Measurements from ENCODE around the gene ARHGAP23. TPM values are rescaled to one million over a fixed set of nuclear protein-coding genes. Genes with fewer than 3 reads are reported as not detected.

Gene ARHGAP23
- total and polyA plus RNA-seq, 2 donors (not counting 3 experiments of a cell fraction or from before 2014, with no cell fraction given), result 25.4 to 190 TPM

- Histone ChIP-seq H2AFZ (ENCODE audit: low read depth, low read length) (peak overlapping the region; percentile 69), H4K20me1 (replicated peaks; ENCODE audit: control insufficient read depth, extremely low read depth, insufficient read depth, low read length) (no peaks in the 10 kb centered on the region), H3K4me3 (replicated peaks in 1 of 3; ENCODE audit: insufficient read depth in 1 of 3, low read depth in 1 of 3, low read length in 3 of 3) (no peak overlapping the region), H3K4me2 (ENCODE audit: insufficient read depth, low read length) (peak overlapping the region; percentile 40), H3K27ac (ENCODE audit: insufficient read depth, low read depth, low read length) (peak overlapping the region; percentile 94), H3K9ac (replicated peaks; ENCODE audit: extremely low read depth, insufficient read depth, low read length) (peak overlapping the region; percentile 64), H3K27me3 (ENCODE audit: control insufficient read depth in 2 of 2, insufficient read depth in 2 of 2, low read length in 2 of 2) (no peaks in the 10 kb centered on the region), H3K36me3 (ENCODE audit: control insufficient read depth in 2 of 2, extremely low read depth in 1 of 2, insufficient read depth in 2 of 2, low read length in 2 of 2) (no peaks in the 10 kb centered on the region), H3K9me1 (replicated peaks; ENCODE audit: control insufficient read depth, extremely low read depth, insufficient read depth, low read length) (no peaks in the 10 kb centered on the region), H3K4me1 (ENCODE audit: control insufficient read depth, extremely low read depth, insufficient read depth, low read length) (peaks cover 55% of the 10 kb centered on the region), H3K9me3 (replicated peaks; ENCODE audit: control insufficient read depth, insufficient read depth, low read length) (no peaks in the 10 kb centered on the region), H3K79me2 (ENCODE audit: control insufficient read depth, insufficient read depth, low read length) (peaks cover 37% of the 10 kb centered on the region)
- dilution Hi-C loops (cut with MboI; ENCODE audit: extremely low pct_ligation_motif_present, low sequenced_read_pairs), result no loop called here
- CTCF ChIA-PET, result interaction anchor here (0.7 to 5.7 kb wide), 11 partner anchors 11 to 158 kb away, joined by 3 to 72 read pairs (median 6); no protein-coding TSS in a partner anchor
- POLR2A ChIA-PET, result interaction anchor here (0.6 to 1.1 kb wide), 2 partner anchors 9 to 381 kb away, joined by 3 to 5 read pairs; no protein-coding TSS in a partner anchor
- TF ChIP-seq JUN (IDR thresholded peaks at IDR 0.05; ENCODE audit: borderline replicate concordance, insufficient read depth, insufficient read length, low read depth) (peak; percentile 85), POLR2A (IDR thresholded peaks at IDR 0.05; ENCODE audit: low read depth, low read length) (peak; percentile 44), EZH2 (IDR thresholded peaks at IDR 0.05; ENCODE audit: borderline replicate concordance, low read depth, low read length, severe bottlenecking) (no peak), POLR2AphosphoS5 (IDR thresholded peaks at IDR 0.05; ENCODE audit: insufficient read depth, low read depth, low read length) (peak; percentile 78), GATA2 (IDR thresholded peaks at IDR 0.05; ENCODE audit: insufficient read depth, insufficient read length, low read depth, low read length) (no peak)
- FAIRE-seq (no peak), DNase-seq (ENCODE audit: low read depth, low spot score) (peak; percentile 86)
- BruUV-seq (replicated peaks), result no TSS peak
- intact Hi-C loops (cut with micrococcal nuclease), result loop anchor here (1.0 to 2.0 kb wide), 3 partner anchors 26 to 112 kb away; no protein-coding TSS in a partner anchor
Measured at GRCh38 chr17:38425744-38426143, 2.5 kb upstream of the ARHGAP23 start.

- Histone ChIP-seq H3K79me2 (ENCODE audit: control insufficient read depth, insufficient read depth, low read length) (peaks cover 44% of the 10 kb centered on the region), H3K9me1 (replicated peaks; ENCODE audit: control insufficient read depth, extremely low read depth, insufficient read depth, low read length) (no peaks in the 10 kb centered on the region), H3K9ac (replicated peaks; ENCODE audit: extremely low read depth, insufficient read depth, low read length) (no peak overlapping the region), H3K27me3 (ENCODE audit: control insufficient read depth in 2 of 2, insufficient read depth in 2 of 2, low read length in 2 of 2) (no peaks in the 10 kb centered on the region), H3K4me3 (replicated peaks in 1 of 3; ENCODE audit: insufficient read depth in 1 of 3, low read depth in 1 of 3, low read length in 3 of 3) (no peak overlapping the region), H3K4me1 (ENCODE audit: control insufficient read depth, extremely low read depth, insufficient read depth, low read length) (peaks cover 53% of the 10 kb centered on the region), H3K9me3 (replicated peaks; ENCODE audit: control insufficient read depth, insufficient read depth, low read length) (no peaks in the 10 kb centered on the region), H4K20me1 (replicated peaks; ENCODE audit: control insufficient read depth, extremely low read depth, insufficient read depth, low read length) (peaks cover 5% of the 10 kb centered on the region), H3K4me2 (ENCODE audit: insufficient read depth, low read length) (no peak overlapping the region), H3K27ac (ENCODE audit: insufficient read depth, low read depth, low read length) (peak overlapping the region; percentile 94), H2AFZ (ENCODE audit: low read depth, low read length) (no peak overlapping the region), H3K36me3 (ENCODE audit: control insufficient read depth in 2 of 2, extremely low read depth in 1 of 2, insufficient read depth in 2 of 2, low read length in 2 of 2) (peaks cover 0 to 2% of the 10 kb centered on the region in 2 experiments)
- ChIA-PET CTCF (interaction anchor here (1.0 to 5.7 kb wide), 8 partner anchors 11 to 110 kb away, joined by 3 to 72 read pairs (median 8); no protein-coding TSS in a partner anchor), POLR2A (no interaction called here)
- TF ChIP-seq MYC (IDR thresholded peaks at IDR 0.05; ENCODE audit: low read depth, low read length), result no peak
- no peak for TF ChIP-seq EZH2 (IDR thresholded peaks at IDR 0.05; ENCODE audit: borderline replicate concordance, low read depth, low read length, severe bottlenecking)
- no peak for TF ChIP-seq JUN (IDR thresholded peaks at IDR 0.05; ENCODE audit: borderline replicate concordance, insufficient read depth, insufficient read length, low read depth)
- TF ChIP-seq GATA2 (IDR thresholded peaks at IDR 0.05; ENCODE audit: insufficient read depth, insufficient read length, low read depth, low read length), result no peak
- no peak for TF ChIP-seq MAX (IDR thresholded peaks at IDR 0.05; ENCODE audit: insufficient read depth, insufficient read length)
- no peak for TF ChIP-seq POLR2A (IDR thresholded peaks at IDR 0.05; ENCODE audit: low read depth, low read length)
- no peak for TF ChIP-seq CTCF (IDR thresholded peaks at IDR 0.05; ENCODE audit: extremely low read depth in 1 of 2, insufficient read depth in 1 of 2, low read depth in 1 of 2, low read length in 2 of 2)
- TF ChIP-seq FOS (IDR thresholded peaks at IDR 0.05; ENCODE audit: borderline replicate concordance, insufficient read depth, low read length), result no peak
- no peak for TF ChIP-seq POLR2AphosphoS5 (IDR thresholded peaks at IDR 0.05; ENCODE audit: insufficient read depth, low read depth, low read length)
- intact Hi-C loops (cut with micrococcal nuclease), result no loop called here
- BruUV-seq (replicated peaks), result no TSS peak
- DNase-seq (ENCODE audit: low read depth, low spot score) (no peak), FAIRE-seq (no peak)
- dilution Hi-C loops (cut with MboI; ENCODE audit: extremely low pct_ligation_motif_present, low sequenced_read_pairs), result no loop called here
Measured at GRCh38 chr17:38426441-38426840, 1.8 kb upstream of the ARHGAP23 start.
